Measurements from ENCODE around the gene RPL32. TPM values are rescaled to one million over a fixed set of nuclear protein-coding genes. Genes with fewer than 3 reads are reported as not detected.

The RPL32 gene
- total RNA-seq, 1 donor from 2014 or later = 2,996 TPM

DNA sequence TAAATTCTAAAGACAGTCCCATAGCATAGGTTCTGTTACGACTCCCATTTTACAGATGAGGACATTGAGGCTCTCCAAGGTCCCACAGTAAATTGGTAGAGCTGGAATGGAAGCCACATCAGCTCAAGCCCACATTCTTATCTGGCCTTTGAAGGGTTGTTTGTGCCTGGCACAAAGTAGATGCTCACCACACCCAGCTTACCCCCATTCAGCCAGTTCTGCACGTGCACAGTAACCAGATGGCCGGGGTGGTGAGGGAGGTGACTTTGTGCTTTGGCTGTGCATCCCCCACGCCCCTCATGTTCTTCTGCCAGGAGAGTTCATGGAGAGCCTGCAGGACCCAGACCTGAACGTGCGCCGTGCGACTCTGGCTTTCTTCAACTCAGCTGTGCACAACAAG, 16.2 kb downstream of the RPL32 start:
- TF ChIP-seq, protein P1, sequence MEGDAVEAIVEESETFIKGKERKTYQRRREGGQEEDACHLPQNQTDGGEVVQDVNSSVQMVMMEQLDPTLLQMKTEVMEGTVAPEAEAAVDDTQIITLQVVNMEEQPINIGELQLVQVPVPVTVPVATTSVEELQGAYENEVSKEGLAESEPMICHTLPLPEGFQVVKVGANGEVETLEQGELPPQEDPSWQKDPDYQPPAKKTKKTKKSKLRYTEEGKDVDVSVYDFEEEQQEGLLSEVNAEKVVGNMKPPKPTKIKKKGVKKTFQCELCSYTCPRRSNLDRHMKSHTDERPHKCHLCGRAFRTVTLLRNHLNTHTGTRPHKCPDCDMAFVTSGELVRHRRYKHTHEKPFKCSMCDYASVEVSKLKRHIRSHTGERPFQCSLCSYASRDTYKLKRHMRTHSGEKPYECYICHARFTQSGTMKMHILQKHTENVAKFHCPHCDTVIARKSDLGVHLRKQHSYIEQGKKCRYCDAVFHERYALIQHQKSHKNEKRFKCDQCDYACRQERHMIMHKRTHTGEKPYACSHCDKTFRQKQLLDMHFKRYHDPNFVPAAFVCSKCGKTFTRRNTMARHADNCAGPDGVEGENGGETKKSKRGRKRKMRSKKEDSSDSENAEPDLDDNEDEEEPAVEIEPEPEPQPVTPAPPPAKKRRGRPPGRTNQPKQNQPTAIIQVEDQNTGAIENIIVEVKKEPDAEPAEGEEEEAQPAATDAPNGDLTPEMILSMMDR (IDR thresholded peaks at IDR 0.05) = no peak
- H3K9me3 Mint-ChIP-seq = no peaks in the 10 kb centered on the region
- intact Hi-C loops (cut with micrococcal nuclease) = no loop called here
- H3K4me1 Mint-ChIP-seq = no peaks in the 10 kb centered on the region
- no peak overlapping the region for H3K27ac Mint-ChIP-seq
- H3K36me3 Mint-ChIP-seq (ENCODE audit: low read depth) = peaks cover 3% of the 10 kb centered on the region
- no peaks in the 10 kb centered on the region for H3K27me3 Mint-ChIP-seq
- ChIA-PET CTCF (no interaction called here), POLR2A (interaction anchor here (0.8 kb wide), 2 partner anchors 9 to 17 kb away, joined by 3 read pairs; partner anchors contain the start of gene RPL32)
- no peak for DNase-seq
- H3K4me3 Mint-ChIP-seq = no peak overlapping the region
- no peak for ATAC-seq (ENCODE audit: low read depth)

DNA sequence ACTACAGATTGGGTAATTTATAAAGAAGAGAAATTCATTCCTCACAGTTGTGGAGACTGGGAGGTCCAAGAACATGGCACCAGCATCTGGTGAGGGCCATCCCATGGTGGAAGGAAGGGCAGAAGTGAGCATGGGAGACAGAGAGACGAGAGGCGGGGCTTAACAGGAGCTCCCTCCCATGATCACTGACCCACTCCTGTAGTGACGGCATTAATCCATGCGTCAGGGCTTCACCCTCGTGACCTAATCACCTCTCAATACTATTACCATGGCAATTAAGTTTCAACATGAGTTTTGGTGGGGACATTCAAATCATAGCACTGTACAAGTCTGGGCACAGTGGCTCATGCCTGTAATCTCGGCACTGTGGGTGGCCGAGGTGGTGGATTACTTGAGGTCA, 17.1 kb downstream of the RPL32 start:
- Mint-ChIP-seq H3K36me3 (ENCODE audit: low read depth) (no peaks in the 10 kb centered on the region), H3K4me3 (no peak overlapping the region), H3K27me3 (no peaks in the 10 kb centered on the region), H3K9me3 (no peaks in the 10 kb centered on the region), H3K4me1 (no peaks in the 10 kb centered on the region), H3K27ac (no peak overlapping the region)
- intact Hi-C loops (cut with micrococcal nuclease) = no loop called here
- no peak for ATAC-seq (ENCODE audit: low read depth)
- CTCF ChIA-PET = no interaction called here
- POLR2A ChIA-PET = no interaction called here
- DNase-seq = no peak
- TF ChIP-seq, protein P1 (IDR thresholded peaks at IDR 0.05) = no peak

DNA sequence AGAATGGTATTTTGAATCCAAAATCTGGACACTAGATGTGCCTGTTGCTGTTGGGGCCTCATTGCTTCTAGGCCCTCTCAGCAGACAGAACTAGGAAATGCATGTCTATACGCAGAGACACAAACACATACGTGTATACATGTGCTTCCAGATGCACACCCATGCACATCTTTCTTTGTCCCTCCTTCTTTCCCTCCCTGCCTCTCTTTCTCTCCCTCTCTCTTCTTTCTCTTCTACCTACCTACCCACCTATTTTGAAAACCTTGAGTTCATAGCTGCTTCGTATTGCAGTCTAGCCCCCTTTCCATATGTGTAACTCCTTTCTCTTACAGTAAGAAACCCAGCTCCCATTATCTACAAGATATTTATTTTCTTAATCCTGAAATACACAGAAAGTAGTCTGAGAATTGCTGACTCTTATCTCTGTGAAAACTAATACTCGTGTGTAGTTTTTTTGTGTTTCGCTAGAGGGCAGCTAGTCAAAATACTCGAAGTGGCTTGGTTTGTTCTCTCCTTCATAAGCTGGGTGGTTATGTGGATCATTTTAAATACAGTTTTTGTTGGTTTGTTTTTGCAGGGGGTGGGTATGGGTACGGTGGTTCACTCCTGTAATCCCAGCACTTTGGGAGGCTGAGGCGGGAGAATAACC, 18.5 kb downstream of the RPL32 start:
- no peak for DNase-seq
- Mint-ChIP-seq H3K9me3 (no peaks in the 10 kb centered on the region), H3K27me3 (no peaks in the 10 kb centered on the region), H3K4me3 (no peak overlapping the region), H3K36me3 (ENCODE audit: low read depth) (no peaks in the 10 kb centered on the region), H3K4me1 (peaks cover 5% of the 10 kb centered on the region), H3K27ac (no peak overlapping the region)
- ChIA-PET CTCF (interaction anchor here (0.9 to 1.6 kb wide), 3 partner anchors 12 to 74 kb away, joined by 3 to 4 read pairs (median 4); no protein-coding TSS in a partner anchor), POLR2A (interaction anchor here (0.7 kb wide), 1 partner anchor 66 kb away, joined by 3 read pairs; no protein-coding TSS in a partner anchor)
- no peak for ATAC-seq (ENCODE audit: low read depth)
- intact Hi-C loops (cut with micrococcal nuclease) = no loop called here
- TF ChIP-seq, protein P1 (IDR thresholded peaks at IDR 0.05) = no peak

DNA sequence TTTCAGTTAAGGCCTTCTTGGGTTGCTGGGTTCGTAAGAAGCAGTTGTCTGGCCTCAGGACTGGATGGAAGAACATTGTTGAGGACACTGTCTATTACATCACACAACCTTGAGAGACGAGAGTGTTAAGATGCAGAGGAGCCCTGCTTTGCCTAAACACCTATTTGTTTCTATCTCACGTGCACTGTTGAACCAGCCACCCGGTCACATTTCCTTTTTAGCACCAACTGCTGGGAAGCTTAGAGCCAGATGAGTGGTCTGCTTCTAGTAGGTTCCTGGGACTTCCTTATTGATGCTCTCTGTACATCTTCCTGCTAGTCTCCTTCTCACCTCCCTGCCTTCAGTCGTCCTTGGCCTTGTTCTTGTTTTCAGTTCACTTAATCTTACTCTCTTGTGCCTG, 22.6 kb downstream of the RPL32 start:
- DNase-seq (no peak), ATAC-seq (ENCODE audit: low read depth) (no peak)
- no peaks in the 10 kb centered on the region for H3K36me3 Mint-ChIP-seq (ENCODE audit: low read depth)
- ChIA-PET CTCF (interaction anchor here (1.1 kb wide), 1 partner anchor 11 kb away, joined by 3 read pairs; no protein-coding TSS in a partner anchor), POLR2A (no interaction called here)
- intact Hi-C loops (cut with micrococcal nuclease) = loop anchor here (10.0 kb wide), 1 partner anchor 334 kb away; the partner anchor contains the start of gene TSEN2
- H3K4me1 Mint-ChIP-seq = peaks cover 5% of the 10 kb centered on the region
- no peaks in the 10 kb centered on the region for H3K27me3 Mint-ChIP-seq
- no peaks in the 10 kb centered on the region for H3K9me3 Mint-ChIP-seq
- no peak overlapping the region for H3K27ac Mint-ChIP-seq
- TF ChIP-seq, protein P1 (IDR thresholded peaks at IDR 0.05) = no peak
- no peak overlapping the region for H3K4me3 Mint-ChIP-seq

DNA sequence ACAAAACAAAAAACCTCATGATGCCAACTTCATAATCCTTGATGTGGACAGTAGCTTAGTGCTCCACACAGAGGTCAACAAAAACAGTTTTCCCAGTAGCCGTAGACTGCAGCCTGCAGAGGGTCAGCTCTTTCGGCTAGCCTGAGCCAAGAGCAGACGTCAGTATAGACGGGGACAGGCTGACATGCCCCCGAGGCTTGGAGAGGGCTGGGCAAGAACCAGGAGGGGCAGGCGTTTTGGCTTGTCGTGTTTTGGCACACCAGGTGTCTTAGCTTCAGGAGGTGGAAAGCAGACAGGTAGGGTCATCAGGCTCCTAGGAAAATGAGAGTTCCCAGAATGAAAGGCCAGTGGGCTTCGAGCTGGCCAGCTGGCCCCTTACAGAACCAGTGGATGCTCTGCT, 23.1 kb downstream of the RPL32 start:
- H3K4me1 Mint-ChIP-seq = peaks cover 5% of the 10 kb centered on the region
- H3K27me3 Mint-ChIP-seq = no peaks in the 10 kb centered on the region
- H3K27ac Mint-ChIP-seq = no peak overlapping the region
- no peaks in the 10 kb centered on the region for H3K9me3 Mint-ChIP-seq
- ChIA-PET CTCF (interaction anchor here (0.6 to 1.1 kb wide), 2 partner anchors 8 to 11 kb away, joined by 3 read pairs; no protein-coding TSS in a partner anchor), POLR2A (no interaction called here)
- ATAC-seq (ENCODE audit: low read depth) (no peak), DNase-seq (no peak)
- no peaks in the 10 kb centered on the region for H3K36me3 Mint-ChIP-seq (ENCODE audit: low read depth)
- TF ChIP-seq, protein P1 (IDR thresholded peaks at IDR 0.05) = no peak
- intact Hi-C loops (cut with micrococcal nuclease) = loop anchor here (10.0 kb wide), 1 partner anchor 333 kb away; the partner anchor contains the start of gene TSEN2
- H3K4me3 Mint-ChIP-seq = no peak overlapping the region

Measured in activated B cell treated with CpG ODN at 0.5 μM for 24 hours (primary cell).